HG03066 (cell line): Measurements from ENCODE around the gene SEC14L5.
"Not testable (repeated sequence)": the region's sequence is repeated elsewhere in the genome, so short reads cannot be mapped to it uniquely, and the experiment has no call there.

Source experiments
- ATAC-seq: cut with Tn5 transposase; IDR thresholded peaks from one replicate; pipeline ENCODE4 v1.9.1; 2021; ENCODE audit warnings: low read depth; ENCODE audit not compliant: unreplicated experiment

SEC14L5 gene

DNA sequence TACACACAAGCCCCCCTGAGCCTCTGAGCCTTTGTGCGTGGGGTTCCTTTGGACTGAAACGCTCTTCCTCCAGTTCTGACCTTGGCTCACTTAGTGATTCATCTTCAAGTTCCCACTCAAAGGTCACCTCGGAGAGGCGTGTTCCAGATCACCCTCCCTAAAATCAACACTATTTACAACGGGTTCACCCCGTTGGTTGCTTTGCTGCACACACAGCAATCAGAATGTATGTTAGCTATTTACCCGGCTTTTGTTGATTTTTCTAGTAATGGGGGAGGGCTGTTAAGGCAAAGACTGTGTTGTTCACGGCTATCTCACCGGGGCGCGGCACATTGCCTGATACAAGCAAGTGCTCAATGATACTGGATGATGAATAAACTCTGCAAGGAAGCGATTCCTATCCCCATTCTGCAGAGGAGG, 74.6 kb downstream of the SEC14L5 start:
- no peak for ATAC-seq

DNA sequence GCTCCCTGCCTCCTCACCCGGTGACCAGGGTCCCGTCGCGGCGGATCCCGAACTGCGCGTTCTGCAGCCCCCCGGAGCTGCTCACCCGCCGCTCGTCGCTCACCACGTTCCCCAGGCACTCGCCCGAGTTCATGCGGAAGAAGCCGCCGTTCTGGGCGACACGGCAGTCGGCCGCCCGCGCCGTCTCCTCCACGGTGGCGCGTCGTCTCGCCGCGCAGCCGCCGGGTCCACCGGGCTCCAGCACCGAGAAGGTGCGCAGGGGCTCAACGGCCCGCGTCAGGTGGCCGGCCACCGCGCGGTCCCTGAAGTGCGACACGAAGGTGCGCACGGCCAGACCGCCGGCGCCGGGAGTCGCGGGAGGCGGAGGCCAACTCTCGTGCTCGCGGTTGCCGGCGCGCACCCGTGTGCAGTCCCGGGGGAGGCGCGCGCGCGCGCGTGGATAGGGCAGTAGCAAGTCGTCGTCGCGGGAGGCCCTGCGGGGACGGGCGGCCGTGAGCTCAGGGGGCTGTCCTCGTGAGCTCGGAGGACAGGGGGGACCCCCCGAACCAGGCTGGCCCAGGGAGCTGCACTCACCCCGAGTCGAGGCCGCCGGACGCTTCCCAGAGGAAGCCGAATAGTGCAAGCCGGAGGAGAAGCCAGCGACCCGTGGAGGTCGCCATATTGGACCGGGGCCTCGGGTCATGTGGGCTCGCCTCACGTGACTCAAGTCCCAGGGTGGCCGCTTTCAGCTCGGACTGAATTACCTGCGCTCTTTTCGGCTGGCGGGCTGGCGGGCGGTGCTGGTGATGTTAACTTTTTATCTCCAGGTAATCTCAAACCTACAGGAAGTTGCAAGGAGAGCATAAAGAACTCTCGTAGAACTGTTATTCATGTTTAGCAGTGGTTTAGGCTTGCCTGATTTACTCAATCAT, 75.4 kb downstream of the SEC14L5 start, which contains the start of gene NAGPA:
Gene NAGPA (minus strand): TSS at position 680 of the 911 bp plus-strand sequence. CDS start 21 bp downstream, at position 659.
- ATAC-seq, result no peak

DNA sequence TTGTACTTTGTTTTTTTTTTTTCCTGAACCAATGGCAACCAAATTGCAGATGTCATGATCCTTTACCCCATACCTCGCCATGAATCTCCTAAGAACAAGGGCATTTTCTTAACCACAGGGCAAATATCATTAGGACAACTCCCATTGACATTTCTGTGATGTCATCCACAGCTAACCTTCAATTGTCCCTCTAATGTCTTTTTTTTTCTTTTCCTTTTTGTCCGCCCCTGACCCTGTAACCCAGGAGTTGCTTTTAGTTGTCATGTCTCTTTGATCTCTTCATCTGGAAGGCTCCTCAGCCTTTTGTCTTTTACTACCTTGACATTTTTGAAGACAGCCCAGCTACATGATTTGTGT, 76.0 kb downstream of the SEC14L5 start:
- ATAC-seq, result no peak

DNA sequence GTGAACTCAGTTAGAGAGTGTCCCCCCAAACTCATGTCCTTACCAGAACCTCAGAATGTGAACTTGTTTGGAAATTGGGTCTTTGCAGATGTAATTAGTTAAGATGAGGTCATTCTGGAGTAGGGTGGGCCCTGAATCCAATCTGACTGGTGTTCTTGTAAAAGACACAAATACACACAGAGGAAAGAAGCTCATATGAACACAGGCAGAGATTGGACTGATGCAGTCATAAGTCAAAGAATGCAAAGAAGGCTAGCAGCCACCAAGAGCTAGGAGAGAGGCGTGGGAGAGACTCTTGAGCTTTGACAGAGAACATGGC, 77.7 kb downstream of the SEC14L5 start:
- no peak for ATAC-seq

DNA sequence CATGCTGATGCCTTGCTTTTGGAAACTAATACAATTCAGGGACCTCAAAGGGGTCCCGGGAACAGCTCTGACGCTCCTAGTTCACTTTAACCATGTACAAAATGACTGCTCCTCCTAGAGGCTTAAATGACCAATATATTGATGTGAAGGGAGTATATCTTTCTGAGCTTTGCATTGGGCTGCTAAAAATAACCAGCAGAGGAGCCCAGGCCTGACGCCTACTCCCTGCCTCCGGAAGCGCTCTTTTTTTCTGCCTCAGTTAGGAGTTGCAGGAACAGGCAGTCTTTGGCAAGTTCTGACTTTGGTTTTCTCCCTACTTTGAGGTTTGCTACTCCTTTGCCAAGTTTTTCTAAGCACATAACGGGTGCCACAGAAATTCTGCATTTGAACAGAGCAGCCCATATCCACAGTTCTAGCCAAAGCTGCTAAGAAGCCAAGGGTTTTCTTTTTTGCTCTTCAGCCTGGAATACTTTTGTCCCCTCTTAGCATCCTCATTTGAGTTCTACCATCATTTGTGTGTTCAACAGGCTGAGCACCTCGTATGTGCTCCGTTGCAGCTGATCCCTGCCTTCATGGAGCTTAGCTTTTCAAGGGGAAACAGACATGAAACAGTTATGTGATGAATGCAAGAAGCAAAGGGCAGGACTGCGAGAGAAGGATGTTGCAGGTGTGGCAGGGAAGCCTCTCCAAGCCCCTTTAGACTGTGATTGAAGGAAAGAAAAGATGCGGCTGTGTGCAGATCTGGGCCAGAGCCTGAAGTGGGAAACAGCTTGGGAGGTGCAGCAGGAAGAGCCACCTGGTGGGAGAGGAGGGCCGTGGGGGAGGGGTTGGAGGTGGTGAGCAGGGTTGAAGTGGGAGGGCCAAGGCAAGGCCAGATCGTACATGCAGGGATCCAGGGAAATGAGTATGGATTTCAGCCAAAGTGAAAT, 78.4 kb downstream of the SEC14L5 start:
- no peak for ATAC-seq

DNA sequence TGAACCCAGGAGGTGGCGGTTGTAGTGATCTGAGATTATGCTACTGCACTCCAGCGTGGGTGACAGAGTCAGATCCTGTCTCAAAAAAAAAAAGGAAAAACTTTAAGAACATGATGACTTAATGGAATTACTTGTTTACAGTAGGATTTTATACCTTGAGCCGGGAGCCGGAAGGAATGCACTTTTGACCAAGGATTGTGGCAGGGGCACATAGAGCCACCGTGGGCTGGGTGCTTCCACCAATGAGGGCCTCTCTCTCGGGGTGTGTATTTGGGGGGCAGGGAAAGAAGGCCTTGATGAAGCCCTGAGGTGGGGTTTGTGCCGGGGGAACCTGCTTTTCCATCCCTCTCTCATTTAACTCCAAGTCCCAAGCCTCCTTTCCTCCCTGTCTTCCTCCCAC, 82.3 kb downstream of the SEC14L5 start:
- ATAC-seq, result no peak

DNA sequence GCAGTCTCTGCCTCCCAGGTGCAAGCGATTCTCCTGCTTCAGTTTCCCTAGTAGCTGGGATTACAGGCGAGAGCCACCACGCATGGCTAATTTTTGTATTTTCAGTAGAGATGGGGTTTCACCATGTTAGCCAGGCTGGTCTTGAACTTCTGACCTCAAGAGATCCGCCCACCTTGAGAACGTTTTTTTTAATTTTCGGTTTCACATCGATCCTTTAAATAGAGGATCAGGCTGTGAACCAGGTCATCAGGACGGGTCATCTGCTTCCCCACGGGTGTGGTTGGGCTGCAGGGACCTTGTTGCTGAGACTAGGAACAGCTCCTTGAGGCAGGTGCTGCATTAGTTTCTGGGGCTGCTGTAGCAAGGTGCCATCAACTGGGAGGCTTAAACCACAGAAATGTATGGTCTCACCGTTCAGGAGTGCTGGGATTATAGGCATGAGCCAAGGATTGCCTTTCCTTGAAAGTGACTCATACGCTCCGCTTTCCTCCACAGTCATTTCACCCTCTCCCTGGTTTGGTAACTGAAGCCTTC, 83.5 kb downstream of the SEC14L5 start:
- ATAC-seq, result peak; percentile 57

DNA sequence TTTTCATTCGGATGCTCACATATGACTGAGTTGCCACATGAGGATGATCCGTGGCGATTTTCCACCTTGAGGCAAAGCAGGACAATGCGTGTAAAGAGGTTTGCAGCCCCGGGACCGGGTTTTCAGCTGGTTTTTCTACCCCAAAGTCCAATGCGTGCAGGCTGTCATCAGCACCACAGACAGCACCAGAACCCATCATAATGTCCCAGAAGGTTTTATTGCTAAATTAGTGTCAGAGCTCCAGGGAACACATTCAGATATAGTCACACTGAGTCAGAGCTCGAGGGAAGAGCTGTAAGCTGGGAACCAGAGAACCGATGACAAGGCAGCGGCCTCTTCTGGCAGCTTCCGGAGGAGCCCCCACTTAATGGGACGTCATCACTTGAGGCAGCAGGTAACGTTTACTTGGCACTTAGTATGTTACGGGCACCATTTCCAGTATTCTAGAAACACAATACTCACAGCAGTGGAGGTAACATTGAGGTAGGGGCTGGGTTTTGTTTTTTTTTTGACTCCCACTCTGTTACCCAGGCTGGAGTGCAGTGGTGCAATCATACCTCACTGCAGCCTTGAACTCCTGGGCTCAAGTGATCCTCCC, 84.5 kb downstream of the SEC14L5 start:
- no peak for ATAC-seq

DNA sequence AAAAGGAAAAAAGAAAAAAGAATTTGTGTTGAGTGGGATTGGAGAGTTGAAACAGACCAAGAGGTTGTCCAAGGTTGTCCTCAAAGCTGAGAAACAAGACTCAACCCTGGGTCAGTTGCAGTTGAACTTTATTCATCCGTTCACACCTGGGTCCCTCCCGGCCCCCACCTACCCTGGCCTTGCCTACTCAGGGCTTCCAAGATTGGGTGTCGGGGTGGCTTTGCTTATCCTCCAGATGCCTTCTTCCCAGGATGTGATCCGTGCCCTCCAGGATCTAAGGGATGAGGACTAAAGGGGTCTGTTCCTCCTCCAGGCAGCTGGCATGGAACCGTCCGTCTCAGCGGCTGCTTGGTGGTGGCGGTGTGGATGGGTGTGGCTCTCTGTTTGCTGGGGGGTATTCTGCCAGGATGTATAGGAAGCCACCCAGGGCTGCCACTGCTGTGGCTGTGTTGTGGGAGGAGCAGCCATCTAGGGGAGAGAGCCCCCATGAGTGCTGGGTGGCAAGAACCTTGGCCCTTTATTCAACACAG, 85.9 kb downstream of the SEC14L5 start:
- ATAC-seq, result no peak

DNA sequence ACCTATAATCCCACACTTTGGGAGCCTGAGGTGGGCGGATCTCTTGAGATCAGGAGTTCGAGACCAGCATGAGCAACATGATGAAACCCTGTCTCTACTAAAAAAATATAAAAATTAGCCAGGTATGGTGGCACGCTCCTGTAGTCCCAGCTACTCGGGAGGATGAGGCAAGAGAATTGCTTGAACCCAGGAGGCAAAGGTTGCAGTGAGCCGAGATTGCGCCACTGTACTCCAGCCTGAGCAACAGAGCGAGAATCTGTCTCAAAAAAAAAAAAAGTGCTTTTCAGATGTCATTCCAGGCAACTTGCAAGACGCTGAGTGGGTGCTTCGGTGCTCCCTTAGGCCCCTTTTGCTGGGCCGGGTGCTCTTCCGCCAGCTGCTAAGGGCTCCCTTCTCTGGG, 86.5 kb downstream of the SEC14L5 start:
- not testable (repeated sequence) for ATAC-seq

DNA sequence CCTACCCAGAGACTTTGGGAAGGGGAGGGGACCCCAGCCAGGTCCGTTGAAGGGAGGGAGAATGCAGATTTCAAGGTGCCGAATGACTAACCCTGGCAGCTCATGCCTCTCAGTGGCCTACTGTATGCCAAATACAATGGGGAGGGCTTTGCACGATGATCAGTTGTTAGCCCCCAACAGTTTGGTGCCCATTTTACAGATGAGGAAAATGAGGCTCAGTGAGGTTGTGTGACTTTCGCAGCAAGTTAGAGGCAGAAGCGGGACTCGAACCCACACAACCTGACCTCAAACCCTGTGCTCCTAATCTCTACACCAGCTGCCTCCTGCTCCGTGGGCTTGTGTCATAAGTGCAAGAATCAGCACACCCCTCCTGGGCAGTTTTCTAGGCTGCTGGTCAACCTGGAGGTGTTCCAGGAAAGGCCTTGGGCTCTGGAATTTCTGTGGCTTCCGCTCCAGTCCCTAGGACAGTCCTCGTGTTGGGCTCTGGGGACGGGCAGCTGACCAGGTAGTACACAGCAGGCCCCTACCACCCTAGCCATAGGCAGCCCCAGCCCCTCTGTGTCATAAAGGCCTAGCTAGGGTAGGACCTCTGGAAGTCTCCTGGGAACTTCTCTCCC, 87.5 kb downstream of the SEC14L5 start:
- no peak for ATAC-seq

DNA sequence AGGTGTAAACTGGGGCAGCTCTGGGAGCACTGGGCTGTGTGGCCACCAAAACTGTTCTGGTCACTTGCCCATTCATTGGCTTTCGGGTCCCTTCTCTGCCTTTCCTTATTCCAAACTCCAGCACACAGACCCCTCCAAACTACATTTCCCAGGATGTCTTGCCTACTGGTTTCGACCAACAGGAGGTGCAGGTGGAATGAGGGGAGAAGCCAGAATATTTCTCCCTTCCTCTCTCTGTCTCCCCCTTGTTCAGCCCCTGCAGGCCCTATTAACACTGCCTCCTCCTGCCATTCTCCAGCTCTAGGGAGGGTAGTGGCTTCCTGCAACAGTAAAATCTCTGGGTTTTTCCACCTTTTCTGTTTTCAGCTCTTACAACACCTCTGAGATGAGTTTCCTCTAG, 88.8 kb downstream of the SEC14L5 start:
- no peak for ATAC-seq

DNA sequence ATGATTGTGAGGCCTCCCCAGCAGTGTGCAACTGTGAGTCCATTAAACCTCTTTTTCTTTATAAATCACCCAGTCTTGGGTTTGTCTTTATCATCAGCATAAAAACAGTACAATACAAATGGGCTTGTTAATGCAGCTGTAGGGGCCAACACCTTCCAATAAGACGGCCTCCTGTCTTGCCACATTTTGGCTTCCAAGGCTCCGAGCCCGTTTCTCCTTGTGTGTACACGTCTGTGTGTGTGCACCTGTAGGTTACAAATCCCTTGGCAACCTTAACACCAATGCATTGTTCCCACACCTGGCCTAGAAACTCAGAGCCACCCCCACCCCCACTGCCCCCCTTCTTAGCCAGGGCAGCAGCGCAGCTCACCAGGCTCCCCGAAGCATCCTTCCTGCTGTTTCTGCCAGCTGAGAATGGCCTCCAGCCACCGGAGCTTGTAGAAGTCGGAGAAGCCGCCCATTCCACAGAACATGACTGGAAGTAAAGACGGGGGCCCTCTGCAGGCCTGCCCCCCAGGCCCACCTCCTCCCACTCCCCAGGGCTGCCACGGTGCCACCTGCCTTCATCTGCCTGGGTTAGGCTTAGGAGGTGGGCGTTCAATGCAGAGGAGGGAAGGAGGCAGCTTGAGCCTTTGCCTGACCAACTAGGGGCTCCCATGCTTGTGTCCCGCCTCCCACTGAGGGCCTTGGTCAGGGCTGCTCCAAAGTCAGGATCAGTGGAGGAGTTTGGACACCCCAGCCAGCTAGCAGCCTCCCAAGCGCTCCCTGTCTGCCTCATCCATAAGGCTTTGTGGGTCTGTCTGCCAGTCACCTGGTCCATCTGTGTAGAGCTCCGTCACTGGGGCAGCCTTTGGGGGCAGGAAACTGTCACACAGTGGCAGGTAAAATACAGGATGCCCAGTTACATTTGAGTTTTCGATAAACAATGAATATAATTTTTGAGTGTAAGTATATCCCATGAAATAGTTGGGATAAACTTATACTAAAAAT, 97.0 kb downstream of the SEC14L5 start:
- ATAC-seq, result no peak

DNA sequence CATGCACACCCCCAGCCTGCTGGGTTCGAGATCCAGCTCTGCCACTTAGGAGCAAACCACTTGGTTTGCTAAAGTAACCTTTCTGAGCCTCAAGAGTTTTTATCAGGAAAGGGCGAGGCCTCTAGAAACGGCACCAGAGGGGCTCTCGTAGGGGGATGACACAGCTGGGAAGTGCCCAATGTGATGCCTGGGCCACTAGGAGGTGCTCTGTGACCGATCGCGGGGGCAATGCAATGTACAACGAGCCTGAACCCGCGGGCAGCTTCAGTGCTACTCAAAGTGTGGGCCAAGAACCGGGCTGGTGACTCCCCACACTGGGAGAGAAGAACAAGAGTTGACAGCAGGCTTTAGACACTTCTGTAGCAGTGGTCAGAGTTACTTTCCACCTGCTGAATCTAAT, 98.2 kb downstream of the SEC14L5 start:
- no peak for ATAC-seq

DNA sequence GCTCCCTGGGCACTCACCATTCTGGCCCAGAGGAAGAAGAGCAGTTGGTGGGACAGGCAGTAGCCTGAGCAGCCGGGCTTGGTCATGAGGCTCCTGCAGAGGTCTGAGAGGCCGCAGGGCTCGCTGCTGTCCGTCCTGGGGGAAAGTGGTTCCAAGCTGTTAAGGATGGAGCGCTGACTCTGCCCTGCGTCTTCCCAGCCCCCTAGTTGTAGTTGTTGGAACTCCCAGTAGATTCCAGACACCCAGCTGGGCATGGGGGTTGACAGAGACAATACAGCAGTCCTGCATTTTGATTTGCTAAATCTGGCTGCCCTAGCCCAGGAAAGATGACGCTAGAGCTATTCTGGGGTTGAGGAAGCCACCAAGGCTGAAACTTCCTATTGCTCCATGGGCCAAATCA, 100.3 kb downstream of the SEC14L5 start:
- no peak for ATAC-seq

DNA sequence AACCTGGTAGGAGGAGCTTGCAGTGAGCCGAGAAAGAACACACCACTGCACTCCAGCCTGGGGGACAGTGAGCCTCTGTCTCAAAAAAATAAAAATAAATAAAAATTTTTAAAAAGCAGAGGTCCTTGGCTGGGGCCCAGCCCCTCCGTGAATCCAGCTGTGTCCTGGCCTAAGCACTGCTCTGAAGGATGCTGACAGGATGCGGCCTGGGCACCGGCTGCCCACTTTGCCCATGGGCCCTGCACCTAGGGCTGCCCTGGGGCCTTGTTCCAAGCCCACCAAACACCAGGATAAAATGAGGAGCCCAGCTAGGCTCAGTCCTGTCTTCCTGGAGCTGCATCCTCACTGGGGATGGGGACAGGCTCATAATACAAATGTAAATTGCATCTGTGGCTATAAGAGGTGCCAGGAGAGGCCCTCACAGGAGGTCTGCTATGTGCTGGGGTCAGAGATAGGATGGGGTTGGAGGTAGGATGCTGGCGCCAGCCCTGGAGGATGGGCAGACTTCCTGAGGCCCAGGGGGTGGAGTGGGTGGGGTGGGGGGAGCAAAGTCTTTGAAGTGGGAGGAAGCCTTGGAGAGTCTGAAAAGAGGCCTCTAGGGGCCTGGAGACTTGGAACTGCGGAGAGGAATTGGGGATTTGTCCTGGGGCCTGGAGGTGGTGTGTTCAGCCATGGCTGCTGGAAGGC, 101.4 kb downstream of the SEC14L5 start:
- no peak for ATAC-seq

DNA sequence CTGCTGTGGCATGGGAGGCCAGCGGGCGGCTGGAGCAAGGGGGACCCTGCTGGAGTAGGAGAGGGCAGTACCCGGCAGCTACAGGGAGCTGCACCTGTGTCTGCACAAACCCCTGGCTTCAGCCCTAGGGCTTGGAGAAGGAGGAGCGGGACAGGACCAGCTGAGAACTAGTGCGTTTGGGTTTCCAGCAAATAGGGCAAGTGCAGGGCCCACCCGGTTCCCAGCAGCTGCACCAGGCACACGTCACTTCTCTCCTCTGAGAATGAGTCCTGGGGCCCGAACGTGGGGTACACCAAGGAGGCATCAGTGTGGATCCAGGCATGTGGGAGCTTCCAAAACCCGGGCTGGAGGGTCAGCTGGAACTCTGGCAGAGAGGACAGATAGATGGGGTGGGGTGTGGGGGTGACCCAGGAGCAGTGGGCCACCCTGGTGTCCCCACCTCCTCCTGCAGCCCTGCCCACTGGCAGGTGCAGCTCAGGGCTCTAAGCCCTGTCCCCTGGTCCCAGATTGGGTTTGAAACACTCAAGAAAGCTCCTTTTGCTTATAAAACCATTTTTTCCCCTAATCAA, 102.0 kb downstream of the SEC14L5 start:
- ATAC-seq, result no peak

DNA sequence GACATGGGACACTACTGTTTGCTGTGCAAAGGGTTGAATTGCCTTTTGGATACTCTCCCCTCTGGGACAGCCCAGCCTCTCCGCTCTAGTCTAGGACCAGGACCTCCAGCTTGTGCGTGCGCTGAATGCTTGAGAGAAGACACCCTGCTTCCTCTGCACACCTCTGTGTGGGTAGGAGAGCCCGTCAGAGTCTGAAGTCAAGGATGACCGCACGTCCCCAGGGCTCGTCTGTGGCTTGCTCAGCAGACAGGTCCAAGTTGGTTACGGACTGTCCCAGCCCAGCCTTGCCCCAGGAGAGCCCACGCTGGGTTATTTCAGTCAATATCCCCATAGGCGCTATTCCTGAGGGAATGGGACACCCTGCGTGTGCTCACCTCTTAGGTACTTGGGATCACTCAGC, 103.9 kb downstream of the SEC14L5 start:
- ATAC-seq, result peak; percentile 81
